AG04449 (cell line): ENCODE data around the gene DHX15.

Source experiments
- CTCF ChIA-PET: fragments of 350-600 bp; formaldehyde crosslinking; extraction: SDS; loops from one replicate; lab custom pipeline; 2021; ENCODE audit warnings: antibody characterized with exemption; lab: Yijun Ruan, JAX
- POLR2A ChIA-PET: fragments of 400-600, 350-600 bp; formaldehyde crosslinking; extraction: SDS; loops from one replicate; lab custom pipeline; 2020; ENCODE audit warnings: antibody characterized with exemption, inconsistent platforms; lab: Yijun Ruan, JAX
- DNase-seq: peaks from one replicate; pipeline ENCODE4 v3.0.0-alpha.2; 2010; ENCODE audit warnings: low read depth, low spot score
- H3K4me3 ChIP-seq: 2 replicates; pipeline ENCODE4 v1.5.1; 2011; ENCODE audit warnings: low read depth, mild to moderate bottlenecking, control low read depth, low read length
- TF ChIP-seq, protein P1 (sequence below): IDR thresholded peaks from one replicate; pipeline ENCODE4 v1.5.1; 2011; ENCODE audit warnings: mild to moderate bottlenecking, moderate library complexity, low read length, control low read depth, inconsistent platforms; ENCODE audit not compliant: insufficient read depth; ENCODE audit errors: missing control alignments

The DHX15 gene

DNA sequence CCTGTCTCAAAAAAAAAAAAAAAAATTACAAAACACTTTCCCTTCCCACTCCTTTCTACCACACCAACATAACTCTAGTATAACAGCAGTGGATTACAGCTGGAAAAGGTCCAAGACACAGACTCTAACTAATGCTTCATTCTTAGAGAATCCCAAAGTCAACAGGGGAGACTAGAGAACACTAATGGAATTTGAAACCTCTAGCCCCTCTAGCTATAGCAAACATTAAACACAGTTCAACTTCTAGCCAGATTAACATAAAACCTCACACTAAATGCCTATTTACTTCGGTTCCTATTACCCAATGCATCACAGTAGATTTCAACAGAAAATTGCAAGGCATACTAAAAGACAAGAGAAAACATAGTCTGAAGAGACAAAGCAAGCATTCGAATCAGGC is 10.5 kb upstream of the DHX15 start:
- TF ChIP-seq, protein P1, sequence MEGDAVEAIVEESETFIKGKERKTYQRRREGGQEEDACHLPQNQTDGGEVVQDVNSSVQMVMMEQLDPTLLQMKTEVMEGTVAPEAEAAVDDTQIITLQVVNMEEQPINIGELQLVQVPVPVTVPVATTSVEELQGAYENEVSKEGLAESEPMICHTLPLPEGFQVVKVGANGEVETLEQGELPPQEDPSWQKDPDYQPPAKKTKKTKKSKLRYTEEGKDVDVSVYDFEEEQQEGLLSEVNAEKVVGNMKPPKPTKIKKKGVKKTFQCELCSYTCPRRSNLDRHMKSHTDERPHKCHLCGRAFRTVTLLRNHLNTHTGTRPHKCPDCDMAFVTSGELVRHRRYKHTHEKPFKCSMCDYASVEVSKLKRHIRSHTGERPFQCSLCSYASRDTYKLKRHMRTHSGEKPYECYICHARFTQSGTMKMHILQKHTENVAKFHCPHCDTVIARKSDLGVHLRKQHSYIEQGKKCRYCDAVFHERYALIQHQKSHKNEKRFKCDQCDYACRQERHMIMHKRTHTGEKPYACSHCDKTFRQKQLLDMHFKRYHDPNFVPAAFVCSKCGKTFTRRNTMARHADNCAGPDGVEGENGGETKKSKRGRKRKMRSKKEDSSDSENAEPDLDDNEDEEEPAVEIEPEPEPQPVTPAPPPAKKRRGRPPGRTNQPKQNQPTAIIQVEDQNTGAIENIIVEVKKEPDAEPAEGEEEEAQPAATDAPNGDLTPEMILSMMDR: no peak
- H3K4me3 ChIP-seq: no peak overlapping the region
- CTCF ChIA-PET: interaction anchor here (0.9 to 1.9 kb wide), 3 partner anchors 10 to 385 kb away, joined by 3 to 8 read pairs (median 3); partner anchors contain the start of gene DHX15
- peak; percentile 72 for DNase-seq
- POLR2A ChIA-PET: interaction anchor here (0.6 kb wide), 1 partner anchor 138 kb away, joined by 3 read pairs; no protein-coding TSS in a partner anchor

DNA sequence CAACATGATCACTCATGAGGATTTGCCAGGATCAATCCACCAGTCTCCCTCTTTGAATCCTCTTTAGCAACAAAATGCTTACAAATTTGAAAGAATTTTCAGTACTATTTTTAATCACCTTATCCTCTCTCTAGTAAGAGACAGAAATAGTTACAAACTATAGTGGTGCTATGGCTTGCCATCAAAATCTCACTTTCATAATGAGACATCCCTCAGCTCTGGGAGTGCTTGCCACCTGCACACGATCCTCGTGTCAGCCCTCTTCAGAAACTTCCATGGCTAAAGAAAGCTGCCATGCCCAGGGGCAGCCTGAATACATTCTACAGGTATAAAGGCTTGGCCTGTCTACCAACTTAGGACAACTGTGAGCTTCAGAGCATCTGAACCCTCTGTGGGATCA is 5.1 kb upstream of the DHX15 start:
- CTCF ChIA-PET: no interaction called here
- no peak overlapping the region for H3K4me3 ChIP-seq
- TF ChIP-seq, protein P1: no peak
- no peak for DNase-seq
- POLR2A ChIA-PET: no interaction called here

DNA sequence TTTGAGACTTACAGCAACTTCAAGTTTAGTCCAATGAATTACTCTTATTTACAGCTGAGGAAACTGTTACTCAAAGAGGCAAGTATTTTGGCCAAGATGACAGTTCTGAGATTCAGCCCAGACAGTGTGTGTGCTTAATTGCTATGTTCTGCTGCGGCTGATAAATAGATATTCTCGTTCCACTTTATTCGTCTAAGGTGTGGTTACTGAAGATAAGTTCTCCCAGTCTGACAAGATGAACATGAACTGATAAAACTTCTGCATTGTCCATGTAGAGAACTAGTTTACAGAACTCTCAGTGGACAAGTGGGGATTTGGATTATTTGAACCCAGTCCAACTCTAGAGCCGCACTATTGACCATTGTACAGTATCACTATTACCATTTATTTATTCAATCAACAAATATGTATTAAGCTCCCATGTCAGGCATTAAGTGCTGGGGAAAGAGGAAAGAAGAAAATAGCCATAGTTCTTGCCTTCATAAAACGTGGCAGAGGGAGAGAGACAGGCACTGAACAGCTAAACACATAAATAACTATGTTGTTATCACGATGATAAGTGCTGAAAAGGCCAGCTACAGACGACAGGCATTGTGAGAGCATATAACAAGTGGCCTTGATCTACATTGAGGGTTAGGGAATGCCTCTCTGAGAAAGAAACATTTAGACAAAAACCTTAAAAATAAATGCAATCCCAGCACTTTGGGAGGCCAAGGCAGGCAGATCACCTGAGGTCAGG is 4.0 kb upstream of the DHX15 start:
- TF ChIP-seq, protein P1: no peak
- ChIA-PET POLR2A (no interaction called here), CTCF (no interaction called here)
- DNase-seq: no peak
- no peak overlapping the region for H3K4me3 ChIP-seq

DNA sequence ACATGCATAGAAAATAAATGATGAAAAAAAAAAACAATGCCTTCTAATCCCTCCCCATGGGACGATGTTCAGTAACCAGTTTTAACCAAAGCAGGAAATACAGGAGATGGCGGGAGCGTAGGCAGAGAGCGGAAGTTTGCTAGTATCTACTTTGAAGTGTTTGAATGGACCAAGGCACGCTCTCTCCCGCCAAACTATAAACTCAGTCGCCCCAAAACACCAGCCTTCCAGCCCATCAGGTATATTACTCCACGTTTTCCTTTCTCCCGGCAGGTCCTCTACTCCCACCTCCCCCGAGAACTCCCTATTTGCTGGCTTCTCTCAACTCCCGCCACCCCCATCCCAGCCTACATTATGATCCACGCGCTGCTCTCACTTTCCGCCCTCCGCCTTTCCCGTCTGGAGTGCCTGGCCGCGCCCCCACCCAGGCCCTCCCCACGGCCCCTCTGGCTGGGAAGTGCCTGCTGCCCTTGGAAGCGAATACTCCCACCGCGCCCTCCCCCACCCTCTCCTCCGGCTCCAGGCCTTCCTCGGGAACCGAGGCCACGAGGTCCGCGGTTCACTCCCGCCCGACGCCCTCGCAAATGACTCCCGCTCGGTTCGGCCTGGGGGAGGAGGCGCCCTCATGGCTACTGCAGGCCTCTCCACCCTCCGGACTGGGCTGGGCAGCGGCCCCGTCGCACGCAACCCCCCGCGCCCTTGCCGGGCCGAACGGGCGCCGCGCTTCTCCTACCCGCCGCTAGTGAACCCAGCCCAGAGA is 723 bp downstream of the DHX15 start:
- H3K4me3 ChIP-seq: peak overlapping the region; percentile 97
- DNase-seq: no peak
- ChIA-PET POLR2A (interaction anchor here (0.8 to 1.6 kb wide), 3 partner anchors 11 to 70 kb away, joined by 3 to 5 read pairs (median 4); no protein-coding TSS in a partner anchor), CTCF (interaction anchor here (0.8 to 1.7 kb wide), 3 partner anchors 10 to 177 kb away, joined by 3 to 7 read pairs (median 5); no protein-coding TSS in a partner anchor)
- TF ChIP-seq, protein P1: no peak

DNA sequence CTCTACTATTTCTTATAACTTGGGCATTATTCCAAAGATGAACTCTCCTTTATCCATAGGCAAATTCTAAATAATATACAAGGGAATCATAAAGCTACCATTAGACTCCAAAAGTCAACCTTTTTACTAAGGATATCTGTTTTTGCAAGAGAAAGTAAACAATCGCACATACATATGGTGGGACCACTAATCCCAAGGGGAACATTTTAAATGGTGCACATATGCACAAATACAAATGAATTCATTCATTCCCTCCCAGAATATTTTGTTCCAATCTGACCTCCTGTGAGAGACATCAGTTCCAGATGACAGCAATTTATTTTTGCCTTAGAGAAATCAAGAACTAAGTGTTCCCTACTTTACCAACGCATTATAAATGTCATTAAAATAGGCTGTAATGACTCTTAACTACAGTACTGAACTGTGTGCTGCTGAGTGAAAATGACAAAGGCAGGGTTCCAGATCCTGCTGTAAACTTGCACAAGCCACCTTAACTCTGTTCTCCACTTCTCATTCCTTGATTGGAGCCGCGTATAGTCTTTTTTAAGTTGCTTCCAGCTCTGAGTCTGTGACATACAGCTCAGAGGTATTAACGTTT is 2.0 kb downstream of the DHX15 start:
- TF ChIP-seq, protein P1: no peak
- ChIA-PET CTCF (interaction anchor here (0.6 to 1.7 kb wide), 4 partner anchors 9 to 178 kb away, joined by 3 to 7 read pairs (median 4); no protein-coding TSS in a partner anchor), POLR2A (interaction anchor here (1.0 to 1.6 kb wide), 2 partner anchors 9 to 61 kb away, joined by 3 to 4 read pairs; no protein-coding TSS in a partner anchor)
- H3K4me3 ChIP-seq: peak overlapping the region; percentile 97
- DNase-seq: no peak
